NCI-H2081 (cell line): ENCODE data around the gene DGCR6.
"Not testable (repeated sequence)": the region's sequence is repeated elsewhere in the genome, so short reads cannot be mapped to it uniquely, and the experiment has no call there.

Experiments used
- DNase-seq, 2 experiments: peaks; one replicate each; lab custom pipeline; 2025; lab: John Stamatoyannopoulos, UW

DGCR6 gene

DNA sequence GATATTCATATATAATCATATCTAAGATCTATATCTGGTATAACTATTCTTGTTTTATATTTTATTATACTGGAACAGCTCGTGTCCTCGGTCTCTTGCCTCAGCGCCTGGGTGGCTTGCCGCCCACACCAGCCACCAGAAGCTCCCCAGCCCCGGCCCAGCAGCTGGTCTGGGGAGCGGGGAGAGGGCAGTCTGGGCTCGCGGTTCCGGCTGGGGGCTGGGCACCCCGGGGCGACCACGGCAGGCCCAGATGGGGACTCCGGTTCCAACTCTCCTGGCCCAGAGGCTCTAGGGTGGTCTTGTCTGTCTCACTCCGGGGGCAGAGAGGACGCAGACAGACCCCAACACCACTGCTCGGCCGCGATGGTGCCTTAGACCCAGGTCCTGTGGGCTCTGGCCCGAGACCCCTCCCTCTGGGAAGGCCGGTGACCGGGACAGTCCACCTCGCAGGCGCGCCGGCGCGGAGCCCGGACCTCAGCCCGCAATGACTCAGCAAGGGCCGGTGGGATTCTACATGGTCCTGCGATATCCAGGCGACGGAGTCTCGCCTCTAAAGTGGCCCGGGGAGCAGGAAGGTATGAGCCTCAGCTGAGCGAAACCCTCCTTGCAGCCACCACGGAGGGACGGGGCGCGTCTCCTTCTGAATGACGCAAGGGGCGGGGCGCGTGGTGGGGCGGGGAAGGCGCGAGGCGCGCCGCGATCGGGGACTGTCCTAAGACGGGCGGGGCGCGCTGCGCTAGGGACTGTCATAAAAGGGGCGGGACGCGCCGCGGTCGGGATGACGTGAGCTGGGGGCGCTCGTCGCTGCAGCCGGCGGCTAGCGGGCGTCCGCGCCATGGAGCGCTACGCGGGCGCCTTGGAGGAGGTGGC lies at the start of gene DGCR6:
Gene DGCR6 (plus strand): TSS at position 781 of the 870 bp plus-strand sequence. CDS start 55 bp downstream, at position 836.
- no peak for DNase-seq

DNA sequence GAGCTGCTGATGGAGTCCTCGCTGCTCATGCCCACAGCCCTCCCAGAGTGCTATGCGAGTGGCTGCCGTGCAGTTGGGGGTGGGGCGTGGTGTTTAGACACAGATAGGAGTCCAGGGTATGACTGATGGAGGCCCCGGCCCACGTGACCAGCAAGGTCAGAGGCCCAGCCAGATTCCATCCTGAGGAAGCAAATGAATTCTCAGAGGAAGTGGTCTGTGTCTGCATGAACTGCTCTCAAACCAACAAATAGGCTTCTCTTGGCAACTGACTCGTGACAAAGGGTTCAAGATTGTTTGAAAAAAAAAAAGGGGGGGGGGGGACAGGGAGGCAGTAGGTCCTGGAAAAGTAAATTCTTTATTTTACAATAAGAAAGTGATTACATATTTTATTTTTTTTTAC lies 46.8 kb upstream of the DGCR6 start:
- DNase-seq: not testable (repeated sequence)

DNA sequence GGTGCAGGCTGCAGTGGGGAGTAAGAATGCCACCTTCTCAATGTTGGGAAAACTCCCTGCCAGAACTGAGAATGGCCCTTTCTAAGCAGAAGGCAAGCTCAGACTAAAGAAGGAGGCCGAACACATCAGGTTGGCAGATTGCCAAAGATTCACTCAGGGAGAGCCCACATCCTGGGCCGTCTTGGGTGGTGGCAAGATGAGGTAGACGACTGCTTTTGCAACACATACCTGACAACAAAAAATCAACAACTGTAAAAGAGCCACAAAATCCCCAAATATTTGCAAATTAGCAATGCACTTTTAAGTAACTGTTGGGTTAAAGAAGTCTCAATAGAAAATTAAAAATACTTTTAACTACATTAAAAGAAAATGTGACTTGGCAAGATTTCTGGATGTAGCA lies 24.9 kb upstream of the DGCR6 start:
- DNase-seq: not testable (repeated sequence)

DNA sequence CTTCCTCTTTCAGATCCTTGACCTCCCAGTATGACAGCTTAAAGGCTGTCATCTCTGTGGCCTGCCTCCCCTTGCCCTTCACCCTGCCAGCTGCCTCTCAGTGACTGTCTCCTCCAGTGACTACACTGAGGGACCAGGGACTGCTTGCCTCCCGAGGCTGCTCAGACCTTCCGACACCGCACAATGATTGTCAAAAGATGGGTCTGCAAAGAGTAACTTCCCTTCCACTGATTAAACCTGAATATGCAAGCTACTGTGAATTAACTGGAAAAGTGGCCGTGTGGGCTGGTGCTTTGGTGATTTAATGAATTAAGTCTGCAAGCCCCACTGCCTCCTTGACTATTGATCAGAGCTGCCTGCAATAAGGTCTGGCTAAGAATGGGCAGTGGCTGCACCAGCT lies 21.7 kb upstream of the DGCR6 start:
- not testable (repeated sequence) for DNase-seq

DNA sequence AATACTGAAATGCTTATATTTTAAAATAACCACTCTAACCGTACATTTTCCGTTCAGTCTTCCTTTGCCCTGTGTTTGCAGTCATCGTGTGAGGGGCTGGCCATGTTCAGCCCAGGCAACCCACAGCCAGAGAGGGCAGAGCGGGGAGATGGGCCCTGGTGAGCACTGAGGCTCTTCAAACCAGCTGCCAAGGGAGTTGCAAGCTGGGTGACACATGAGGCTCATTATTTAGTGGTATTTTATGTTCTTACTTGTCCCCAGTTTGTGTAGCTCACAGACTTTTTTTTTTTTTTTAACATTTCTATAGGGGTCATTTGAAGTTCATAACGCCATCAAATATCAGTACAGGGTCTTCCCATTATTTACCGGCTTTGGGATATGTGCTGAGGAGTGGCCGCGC lies 18.0 kb upstream of the DGCR6 start:
- no peak for DNase-seq

DNA sequence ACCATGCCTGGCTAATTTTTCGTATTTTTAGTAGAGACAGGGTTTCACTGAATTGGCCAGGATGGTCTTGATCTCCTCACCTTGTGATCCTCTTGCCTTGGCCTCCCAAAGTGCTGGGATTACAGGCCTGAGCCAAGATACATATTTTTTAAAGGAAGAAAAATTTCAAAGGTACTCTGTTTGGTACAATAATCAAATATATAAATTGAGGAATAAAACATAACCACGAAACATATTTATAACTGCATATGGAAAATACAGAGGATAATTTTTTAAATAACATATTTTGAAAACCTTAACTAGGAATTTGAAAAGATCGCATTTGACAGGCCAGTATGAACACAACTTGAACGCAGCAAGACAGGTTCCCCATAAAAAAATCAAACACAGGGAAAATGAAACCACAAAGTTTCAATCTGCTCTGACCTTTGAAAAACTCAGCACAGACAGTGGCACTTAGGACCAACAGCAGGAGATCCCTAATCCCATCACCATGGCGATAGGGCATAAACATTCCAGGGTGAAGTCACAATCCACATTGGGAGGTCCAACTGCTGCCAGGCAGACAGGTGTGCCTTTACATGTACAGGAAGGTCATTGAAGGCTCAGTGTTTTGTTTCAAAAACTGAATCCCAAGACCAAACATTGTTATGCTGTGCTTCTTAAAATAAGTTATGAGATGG lies 15.5 kb upstream of the DGCR6 start:
- DNase-seq: not testable (repeated sequence)

DNA sequence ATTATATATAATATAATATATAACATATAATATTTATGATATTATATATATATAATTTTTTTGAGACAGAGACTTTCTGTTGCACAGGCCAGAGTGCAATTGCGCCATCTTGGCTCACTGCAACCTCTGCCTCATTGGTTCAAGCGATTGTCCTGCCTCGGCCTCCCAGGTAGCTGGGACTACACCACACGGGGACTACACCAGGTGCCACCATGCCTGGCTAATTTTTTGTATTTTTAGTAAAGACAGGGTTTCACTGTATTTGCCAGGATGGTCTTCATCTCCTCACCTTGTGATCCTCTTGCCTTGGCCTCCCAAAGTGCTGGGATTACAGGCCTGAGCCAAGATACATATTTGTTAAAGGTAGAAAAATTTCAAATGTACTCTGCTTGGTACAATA lies 12.3 kb upstream of the DGCR6 start:
- not testable (repeated sequence) for DNase-seq

DNA sequence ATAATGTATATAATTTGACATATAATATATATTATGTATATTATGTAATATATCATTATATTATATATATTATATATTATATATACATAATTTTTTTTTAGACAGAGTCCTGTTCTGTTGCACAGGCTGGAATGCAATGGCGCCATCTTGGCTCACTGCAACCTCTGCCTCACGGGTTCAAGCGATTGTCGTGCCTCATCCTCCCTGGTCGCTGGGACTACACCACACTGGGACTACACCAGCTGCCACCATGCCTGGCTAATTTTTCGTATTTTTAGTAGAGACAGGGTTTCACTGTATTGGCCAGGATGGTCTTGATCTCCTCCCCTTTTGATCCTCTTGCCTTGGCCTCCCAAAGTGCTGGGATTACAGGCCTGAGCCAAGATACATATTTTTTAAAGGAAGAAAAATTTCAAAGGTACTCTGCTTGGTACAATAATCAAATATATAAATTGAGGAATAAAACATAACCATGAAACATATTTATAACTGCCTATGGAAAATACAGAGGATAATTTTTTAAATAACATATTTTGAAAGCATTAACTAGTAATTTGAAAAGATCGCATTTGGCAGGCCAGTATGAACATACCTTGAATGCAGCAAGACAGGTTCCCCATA lies 10.0 kb upstream of the DGCR6 start:
- DNase-seq: not testable (repeated sequence)

DNA sequence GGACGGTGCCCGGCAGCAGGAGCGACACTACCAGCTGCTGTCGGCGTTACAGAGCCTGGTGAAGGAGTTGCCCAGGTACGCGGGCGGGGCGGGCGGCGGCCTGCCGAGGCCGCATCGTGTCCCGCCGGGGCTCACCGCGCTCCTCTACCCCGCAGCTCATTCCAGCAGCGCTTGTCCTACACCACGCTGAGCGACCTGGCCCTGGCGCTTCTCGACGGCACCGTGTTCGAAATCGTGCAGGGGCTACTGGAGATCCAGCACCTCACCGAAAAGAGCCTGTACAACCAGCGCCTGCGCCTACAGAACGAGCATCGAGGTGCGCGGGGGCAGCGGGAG lies 258 bp downstream of the DGCR6 start:
- DNase-seq: not testable (repeated sequence)

DNA sequence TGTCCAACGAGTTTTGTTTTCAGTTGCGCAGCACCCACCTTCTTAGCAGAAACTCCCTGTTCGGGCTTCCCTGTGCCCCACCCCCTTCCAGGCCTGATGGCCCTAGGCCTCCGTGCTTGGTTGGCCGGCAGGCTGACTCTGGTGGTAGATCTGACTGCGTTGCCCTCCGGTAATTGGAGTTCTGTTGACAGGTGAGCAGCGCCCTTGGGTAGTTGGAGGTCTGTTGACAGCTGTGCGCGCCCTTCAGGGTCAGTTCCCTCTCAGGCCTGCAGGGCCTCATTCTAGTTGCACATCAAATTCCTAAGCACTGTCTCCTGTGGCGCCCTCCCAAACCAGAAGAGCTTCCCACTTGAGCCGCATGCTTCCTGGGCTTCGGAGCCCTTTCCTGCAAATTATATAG lies 776 bp downstream of the DGCR6 start:
- no peak for DNase-seq

DNA sequence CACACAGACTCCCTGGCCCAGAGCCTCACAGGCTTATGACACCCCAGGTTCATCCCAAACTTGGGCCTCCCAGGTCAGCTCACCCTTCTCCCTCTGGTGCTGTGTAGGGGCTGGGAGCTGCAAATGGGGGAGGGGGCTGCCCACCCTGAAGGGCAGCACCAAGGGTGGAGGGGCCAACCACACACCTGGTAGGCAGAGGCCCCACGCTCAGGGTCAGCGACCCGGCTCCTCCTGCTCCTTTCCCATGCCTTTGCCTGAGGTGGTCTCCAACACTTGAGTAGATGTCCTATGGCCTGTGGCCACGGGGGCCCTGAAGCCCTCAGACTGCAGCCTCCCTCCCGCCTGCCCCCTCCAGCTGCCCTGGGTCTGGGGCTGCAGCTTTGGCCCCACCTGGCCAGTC lies 3.4 kb downstream of the DGCR6 start:
- DNase-seq: no peak

DNA sequence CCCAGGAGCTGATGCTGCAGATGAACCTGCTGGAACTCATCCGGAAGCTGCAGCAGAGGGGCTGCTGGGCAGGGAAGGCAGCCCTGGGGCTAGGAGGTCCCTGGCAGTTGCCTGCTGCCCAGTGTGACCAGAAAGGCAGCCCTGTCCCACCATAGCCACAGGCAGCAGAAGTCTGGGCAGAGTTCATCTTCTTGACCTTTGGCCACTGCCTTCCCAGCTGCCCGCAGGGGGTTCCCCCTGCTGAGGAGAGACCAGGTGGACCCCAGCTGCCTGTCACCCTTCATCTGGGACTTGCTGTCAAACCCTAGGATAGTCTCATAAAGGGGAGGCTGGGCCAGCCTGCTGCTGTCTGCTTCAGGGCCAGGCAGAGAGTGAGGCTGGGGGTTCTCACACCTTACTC lies 5.4 kb downstream of the DGCR6 start:
- DNase-seq: not testable (repeated sequence)

DNA sequence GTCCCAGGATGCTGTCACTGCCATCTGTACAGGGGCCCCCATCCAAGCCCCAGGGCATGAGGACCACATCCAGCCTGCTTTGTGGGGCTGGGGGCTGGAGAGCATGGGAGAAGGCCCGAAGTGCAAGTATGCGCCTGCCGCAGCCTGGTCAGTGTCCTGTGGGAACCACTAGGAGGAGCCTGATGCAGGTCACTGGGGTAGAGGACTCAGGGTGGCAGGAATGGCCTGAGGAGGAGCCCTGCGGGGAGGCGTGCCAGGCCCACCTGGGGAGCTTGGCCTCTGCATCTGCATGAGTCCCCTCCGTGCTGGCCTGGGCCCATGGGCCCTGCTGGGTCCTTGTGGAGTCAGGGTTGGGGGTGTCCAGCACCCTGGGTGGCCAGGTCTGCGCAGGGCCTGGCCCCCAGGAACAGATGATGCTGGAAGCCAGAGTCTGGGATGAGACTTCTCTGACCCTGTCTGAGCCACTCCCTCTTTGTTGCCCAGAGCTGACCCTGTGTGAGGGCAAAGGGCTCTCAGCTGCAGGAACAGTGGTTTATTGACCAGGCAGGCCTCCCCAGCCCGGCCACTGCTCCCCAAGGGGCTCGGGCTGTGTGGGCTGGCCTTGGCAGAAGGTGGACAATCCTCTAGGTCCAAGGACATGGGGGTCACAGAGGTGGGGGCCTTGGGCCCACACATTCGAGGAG lies 6.3 kb downstream of the DGCR6 start:
- DNase-seq: not testable (repeated sequence)

DNA sequence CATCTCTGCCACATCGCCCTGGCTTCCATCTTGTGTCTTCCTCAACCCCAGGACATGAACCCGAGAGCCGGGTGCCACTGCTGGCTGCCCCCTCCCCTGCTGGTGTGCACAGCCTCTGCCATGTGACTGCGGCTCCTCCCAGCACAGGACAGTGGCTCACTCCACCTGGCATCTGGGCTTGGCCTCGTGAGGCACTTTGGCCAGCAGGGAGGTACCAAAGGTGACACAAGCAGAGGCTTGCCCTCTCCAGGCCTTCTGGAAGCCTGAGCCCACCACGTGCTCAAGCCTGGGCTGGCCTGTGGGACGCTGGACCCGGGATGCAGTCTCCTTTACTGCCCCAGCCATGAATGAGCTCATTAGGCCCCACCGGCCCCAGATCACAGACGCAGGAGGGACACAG lies 8.4 kb downstream of the DGCR6 start:
- not testable (repeated sequence) for DNase-seq

DNA sequence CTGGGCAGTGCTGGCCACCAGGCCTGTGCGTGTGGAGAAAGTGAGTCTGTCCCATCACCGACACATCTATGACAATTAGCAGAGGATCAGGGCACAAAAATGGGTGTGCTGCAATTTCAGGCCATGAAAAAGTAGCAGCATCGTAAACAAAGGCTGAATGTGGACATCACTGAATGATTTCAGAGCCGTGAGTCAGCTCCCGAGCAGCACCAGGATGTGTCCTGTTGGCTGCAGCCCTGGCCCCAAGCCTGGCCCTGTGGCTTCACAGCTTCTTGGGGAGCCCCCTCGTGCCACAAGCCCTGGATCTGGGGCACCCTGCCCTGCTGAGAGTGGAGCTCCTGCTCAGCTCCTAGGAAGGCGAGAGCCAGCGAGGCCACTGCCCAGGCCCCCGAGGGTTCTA lies 9.4 kb downstream of the DGCR6 start:
- not testable (repeated sequence) for DNase-seq

DNA sequence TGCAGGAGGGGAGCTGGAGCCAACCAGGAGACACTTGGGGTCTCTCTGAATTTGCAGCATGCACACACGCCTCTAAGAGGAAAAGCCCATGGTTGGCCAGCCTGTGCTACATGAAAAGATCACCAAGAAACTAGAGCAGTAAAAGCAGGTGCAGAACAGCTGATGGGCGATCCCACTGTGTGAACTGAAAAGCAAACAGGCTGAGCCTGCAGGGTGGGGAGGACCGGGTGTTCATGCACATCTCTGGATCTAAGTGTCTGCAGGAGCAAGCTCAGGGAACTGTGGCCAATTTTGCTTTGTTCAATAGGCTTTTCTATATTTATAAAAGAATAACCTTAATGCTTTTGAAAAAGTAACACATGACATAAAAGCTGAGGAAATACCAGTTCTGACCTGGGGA lies 11.7 kb downstream of the DGCR6 start:
- DNase-seq: not testable (repeated sequence)

DNA sequence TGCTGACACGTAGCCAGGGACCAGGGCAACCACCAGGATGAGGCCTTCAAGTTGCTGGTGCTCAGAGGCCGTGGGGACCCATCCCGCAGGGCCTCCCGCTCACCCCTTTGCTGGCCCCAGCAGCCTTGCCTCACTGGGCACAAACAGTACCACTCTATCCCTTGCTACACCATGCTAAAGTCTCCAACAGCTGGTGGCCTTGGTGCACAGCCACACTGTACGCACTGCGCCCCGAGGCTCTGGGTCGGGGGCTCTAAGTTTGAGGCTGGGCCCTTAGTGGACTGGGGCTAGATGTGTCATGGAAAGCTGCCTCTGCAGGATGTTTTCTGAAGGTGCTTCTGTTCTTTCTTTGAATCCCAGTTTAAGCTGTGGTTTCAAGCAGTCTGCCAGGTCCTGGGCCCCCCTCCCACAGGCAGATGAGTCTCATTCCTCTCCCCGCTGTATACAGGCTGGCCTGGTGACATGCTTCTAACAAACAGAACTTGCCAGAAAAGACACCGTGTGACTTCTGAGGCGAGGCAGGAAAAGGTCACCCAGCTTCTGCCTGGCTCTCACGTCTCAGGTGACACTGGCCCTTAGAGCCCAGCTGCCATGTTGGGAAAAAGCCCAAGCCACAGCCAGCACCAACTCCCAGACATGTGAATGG lies 14.3 kb downstream of the DGCR6 start:
- DNase-seq: not testable (repeated sequence)

DNA sequence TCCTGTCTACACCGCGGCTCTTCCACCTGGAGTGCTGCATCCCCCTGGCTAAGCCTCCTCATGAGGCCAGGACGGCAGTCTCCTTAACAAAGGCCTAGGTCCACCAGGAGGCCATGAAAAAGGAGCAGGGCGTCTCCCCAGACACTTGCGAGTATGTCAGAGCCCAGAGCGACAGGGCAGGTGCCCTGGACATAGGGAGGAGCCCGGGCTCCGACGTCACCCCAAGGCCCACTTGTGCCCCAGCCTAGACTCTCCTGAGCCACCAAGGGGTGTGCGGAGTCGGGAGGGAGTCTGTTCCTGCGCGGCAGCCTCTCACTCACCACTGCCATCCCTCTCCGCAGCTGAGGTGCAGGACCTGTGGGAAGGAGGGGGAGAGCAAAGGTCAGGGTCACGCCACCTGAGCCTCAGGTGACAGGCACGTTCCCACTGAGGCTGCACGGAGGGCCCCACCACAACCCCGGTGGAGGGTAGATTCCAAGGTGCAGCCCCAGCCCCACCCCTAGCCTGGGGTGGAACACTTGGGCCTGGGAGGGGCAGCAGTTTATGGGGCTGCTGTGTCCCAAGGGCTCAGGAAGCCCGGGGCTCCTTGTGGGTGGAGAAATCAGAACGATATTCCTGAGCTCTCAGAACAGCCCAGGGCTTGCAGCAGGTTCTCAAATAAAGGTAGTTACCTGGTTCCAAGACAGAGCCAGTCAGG lies 19.4 kb downstream of the DGCR6 start:
- no peak for DNase-seq

DNA sequence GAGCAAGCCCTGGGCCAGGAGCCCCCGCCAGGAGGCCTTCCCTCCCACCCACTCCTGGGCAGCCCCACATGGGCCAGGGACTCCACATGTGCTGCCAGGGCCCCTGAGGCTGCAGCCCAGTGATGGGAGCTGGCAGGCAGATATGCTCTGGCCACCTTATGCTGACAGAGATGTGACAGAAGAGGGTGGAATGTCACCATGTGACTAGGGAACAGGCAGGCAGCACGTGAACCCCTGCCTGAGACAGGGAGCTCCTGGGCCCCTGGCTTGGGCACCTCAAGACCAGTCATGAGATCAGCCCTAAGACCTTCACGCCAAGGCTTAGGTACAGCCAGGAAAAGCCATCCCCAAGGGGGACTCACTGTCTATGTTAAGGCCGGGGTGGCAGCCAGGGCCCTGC lies 20.9 kb downstream of the DGCR6 start:
- DNase-seq: no peak

DNA sequence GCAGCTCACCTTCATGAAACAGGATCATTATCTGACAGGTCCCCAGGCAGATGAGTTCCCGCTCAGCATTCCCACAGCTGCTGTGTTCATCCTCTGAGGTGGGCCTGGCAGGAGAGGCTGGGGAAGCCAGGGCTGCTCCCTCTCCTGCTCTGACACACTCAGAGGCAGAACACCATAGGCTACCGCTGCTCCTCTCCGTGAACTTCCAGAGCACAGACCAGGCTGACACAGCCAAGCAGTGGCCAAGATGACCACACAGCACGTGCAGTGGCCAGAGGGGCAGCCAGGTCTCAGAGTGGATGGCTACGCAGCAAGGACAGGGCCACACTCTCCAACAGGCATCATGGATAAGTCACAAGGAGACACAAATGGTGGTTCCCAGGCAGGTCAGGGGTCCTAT lies 21.5 kb downstream of the DGCR6 start:
- DNase-seq: no peak

DNA sequence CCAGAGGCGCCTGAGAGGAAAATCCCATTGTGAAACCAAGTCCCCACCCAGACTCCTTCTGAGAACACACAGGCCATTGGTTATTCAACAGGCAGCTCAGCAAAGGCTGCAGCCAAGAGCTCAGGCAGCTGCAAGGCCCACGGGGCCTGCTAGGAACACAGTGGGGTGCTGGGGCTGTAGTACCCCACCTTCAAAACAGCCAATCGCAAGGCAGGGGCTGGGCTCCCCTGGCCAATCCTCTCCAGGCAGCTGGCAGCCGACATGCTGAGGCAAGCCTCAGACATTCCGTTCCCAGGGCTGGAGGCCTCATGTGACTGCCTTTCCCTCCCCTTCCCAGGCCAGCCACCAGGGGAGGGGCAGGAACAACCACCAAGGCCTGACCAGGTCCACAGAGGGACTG lies 23.3 kb downstream of the DGCR6 start:
- no peak for DNase-seq
